Measurements from ENCODE around the gene RAB42. TPM values are rescaled to one million over a fixed set of nuclear protein-coding genes. Genes with fewer than 3 reads are reported as not detected.
"Not testable (repeated sequence)": the region's sequence is repeated elsewhere in the genome, so short reads cannot be mapped to it uniquely, and the experiment has no call there.

RAB42 gene
- 1 to 10 TPM; 2.6 to 3.9 (median 3.2) TPM for polyA plus RNA-seq (ENCODE audit: insufficient read length in 3 of 3)
- long read RNA-seq, donor 1, partial matches to known transcripts: 0 of 1 reads
- long read RNA-seq, donor 1, other reads (novel, unspliced or antisense): 0 of 1 reads
- long read RNA-seq, donor 2, partial matches to known transcripts: 0 of 2 reads
- long read RNA-seq, donor 2, other reads (novel, unspliced or antisense): 0 of 2 reads
- long read RNA-seq, donor 3: 0 reads
- long read RNA-seq, donor 4, partial matches to known transcripts: 0 of 1 reads
- long read RNA-seq, donor 4, other reads (novel, unspliced or antisense): 0 of 1 reads
- long read RNA-seq, donor 5: 0 reads
- long read RNA-seq, donor 6, partial matches to known transcripts: 27 of 57 reads
- long read RNA-seq, donor 6, other reads (novel, unspliced or antisense): 30 of 57 reads
- long read RNA-seq, donor 7, partial matches to known transcripts: 0 of 1 reads
- long read RNA-seq, donor 7, other reads (novel, unspliced or antisense): 0 of 1 reads
- long read RNA-seq, donor 8, partial matches to known transcripts: 0 of 2 reads
- long read RNA-seq, donor 8, other reads (novel, unspliced or antisense): 0 of 2 reads
- long read RNA-seq, donor 9, partial matches to known transcripts: 0 of 2 reads
- long read RNA-seq, donor 9, other reads (novel, unspliced or antisense): 0 of 2 reads
- long read RNA-seq, donor 10: 0 reads
- long read RNA-seq, donor 11, partial matches to known transcripts: 0 of 1 reads
- long read RNA-seq, donor 11, other reads (novel, unspliced or antisense): 0 of 1 reads
- long read RNA-seq, donor 12, partial matches to known transcripts: 37 of 69 reads
- long read RNA-seq, donor 12, other reads (novel, unspliced or antisense): 31 of 69 reads
- long read RNA-seq, donor 13: 0 reads
- long read RNA-seq, donor 14: 0 reads
- long read RNA-seq, donor 15, partial matches to known transcripts: 0 of 4 reads
- long read RNA-seq, donor 15, other reads (novel, unspliced or antisense): 0 of 4 reads
- long read RNA-seq, donor 16, partial matches to known transcripts: 0 of 1 reads
- long read RNA-seq, donor 16, other reads (novel, unspliced or antisense): 0 of 1 reads

GRCh38 chr1:28591708-28592320 is at the start of gene RAB42:
Gene RAB42, plus strand, starts transcription at chr1:28592265. Its CDS starts 247 bp downstream, at chr1:28592512.
- no peak for DNase-seq

DNA sequence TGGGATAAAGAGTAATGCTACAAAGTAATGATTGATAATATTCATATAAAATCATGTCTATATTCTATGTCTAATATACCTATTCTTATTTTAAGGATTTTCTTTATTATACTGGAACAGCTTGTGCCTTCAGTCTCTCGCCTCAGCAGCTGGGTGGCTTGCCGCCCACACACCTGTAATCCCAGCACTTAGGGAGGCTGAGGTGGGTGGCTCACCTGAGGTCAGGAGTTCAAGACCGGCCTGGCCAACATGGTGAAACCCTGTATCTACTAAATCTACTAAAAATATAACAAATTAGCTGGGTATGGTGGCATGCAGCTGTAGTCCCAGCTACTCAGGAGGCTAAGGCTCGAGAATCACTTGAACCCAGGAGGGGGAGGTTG is 46.8 kb upstream of the RAB42 start:
- no peak for DNase-seq

- DNase-seq: no peak
These were observed 43.7 kb upstream of the RAB42 start for GRCh38 chr1:28548318-28548717.

DNA sequence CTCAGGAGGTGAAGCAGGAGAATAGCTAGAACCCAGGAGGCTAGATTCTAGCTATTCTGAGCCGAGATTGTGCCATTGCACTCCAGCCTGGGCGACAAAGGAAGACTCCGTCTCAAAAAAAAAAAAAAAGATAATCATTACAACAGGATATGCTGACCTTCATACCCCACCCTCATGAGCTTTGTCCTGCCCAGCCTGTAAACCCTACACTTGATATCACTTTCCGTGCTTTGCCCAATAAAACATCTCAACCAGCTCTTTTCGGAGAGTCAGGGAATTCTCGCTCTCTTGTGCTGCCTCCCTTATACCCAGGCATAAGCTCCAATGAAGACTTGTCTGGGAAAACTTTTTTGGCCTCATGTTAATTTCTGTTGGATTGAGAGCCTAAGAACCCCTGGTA is 40.7 kb upstream of the RAB42 start:
- no peak for DNase-seq

GRCh38 chr1:28552758-28553663 is 39.1 kb upstream of the RAB42 start, which contains the start of gene TRNAU1AP:
Gene TRNAU1AP, plus strand, starts transcription at chr1:28553085. Its CDS starts 26 bp downstream, at chr1:28553111.
- DNase-seq: peak; percentile 97

GRCh38 chr1:28560886-28561285 is 31.2 kb upstream of the RAB42 start:
- DNase-seq: no peak

GRCh38 chr1:28564310-28564709 is 27.8 kb upstream of the RAB42 start:
- DNase-seq: no peak

GRCh38 chr1:28565040-28565439 is 27.0 kb upstream of the RAB42 start:
- no peak for DNase-seq

DNA sequence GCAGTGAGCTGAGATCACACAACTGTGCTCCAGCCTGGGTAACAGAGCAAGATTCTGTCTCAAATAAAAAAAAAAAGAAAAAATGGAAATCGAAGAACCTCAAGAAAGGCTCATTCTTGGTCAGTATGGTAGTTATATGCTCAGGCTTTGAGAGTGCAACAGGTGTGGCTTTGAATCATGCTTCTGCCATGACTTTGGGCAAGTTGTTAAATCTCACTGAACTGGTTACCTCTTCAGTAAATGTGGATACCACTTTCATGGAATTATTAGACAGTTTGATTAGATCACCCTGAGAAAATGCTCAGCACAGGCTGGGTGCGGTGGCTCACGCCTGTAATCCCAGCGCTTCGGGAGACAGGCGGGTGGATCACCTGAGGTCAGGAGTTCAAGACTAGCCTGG is 26.3 kb upstream of the RAB42 start:
- no peak for DNase-seq

GRCh38 chr1:28566931-28567330 is 25.1 kb upstream of the RAB42 start:
- no peak for DNase-seq

DNA sequence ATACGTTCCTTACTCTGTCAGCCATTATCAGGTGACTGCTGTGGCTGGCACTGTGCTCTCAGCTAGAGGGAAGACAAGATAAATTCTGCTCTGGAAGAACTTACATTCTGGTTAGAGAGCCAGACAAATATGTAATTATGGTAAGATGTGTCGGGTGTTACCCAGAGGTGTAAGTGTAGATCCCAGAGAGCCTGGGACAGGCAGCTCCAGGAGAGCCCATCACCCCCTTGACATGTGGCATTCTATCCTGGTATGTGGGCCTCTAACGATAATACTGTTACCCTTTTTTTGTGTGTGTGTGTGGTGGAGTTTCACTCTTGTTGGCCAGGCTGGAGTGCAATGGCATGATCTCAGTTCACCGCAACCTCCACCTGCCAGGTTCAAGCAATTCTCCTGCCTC is 20.2 kb upstream of the RAB42 start:
- no peak for DNase-seq

DNA sequence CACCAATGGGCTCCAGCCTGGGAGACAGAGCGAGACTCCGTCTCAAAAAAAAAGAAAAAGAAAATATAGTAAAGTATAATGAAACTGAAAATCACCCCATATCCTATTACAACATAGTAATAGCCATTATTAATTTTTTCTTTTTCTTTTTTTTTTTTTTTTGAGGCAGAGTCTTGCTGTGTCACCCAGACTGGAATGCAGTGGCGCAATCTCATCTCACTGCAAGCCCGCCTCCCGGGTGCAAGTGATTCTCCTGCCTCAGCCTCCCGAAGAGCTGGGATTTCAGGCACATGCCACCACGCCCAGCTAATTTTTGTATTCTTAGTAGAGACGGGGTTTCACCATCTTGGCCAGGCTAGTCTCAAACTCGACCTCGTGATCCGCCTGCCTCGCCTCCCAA is 19.2 kb upstream of the RAB42 start:
- not testable (repeated sequence) for DNase-seq

DNA sequence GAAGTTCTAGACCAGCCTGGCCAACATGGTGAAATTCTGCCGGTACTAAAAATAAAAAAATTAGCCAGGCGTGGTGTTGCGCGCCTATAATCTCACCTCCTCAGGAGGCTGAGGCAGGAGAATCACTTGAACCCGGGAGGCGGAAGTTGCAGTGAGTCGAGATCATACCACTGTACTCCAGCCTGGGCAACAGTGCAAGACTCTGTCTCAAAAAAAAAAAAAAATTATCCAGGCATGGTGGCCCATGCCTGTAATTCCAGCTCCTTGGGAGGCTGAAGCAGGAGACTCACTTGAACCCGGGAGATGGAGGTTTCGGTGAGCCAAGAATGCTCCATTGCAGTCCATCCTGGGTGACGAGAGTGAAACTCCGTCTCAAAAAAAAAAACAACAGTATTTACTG is 18.5 kb upstream of the RAB42 start:
- DNase-seq: no peak

DNA sequence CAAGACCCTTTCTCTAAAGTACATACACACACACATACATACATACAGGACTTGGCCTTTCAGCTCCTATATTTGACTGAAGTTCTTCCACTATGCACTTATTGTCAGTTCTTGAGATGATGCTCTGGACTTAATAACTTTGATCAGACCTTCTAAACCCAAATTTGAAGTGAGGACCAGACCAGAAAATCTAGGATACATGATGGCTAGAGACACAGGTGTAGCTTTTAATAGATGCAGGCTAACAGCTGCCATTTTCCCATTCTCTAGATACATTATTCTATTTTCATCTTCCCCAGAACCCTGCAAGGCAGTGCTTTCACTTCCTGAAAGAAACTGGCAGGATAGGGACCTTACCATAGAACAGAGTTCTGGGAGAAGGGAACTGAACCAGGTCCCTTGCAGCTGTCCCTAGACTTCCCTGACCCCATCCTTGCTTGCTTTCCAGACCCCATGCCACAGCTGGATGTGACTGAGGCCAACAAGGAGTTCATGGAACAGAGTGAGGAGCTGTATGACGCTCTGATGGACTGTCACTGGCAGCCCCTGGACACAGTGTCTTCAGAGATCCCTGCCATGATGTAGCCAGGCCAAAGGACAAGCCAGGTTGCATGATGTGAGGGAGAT is 14.9 kb upstream of the RAB42 start:
- DNase-seq: no peak

GRCh38 chr1:28577738-28578536 is 14.1 kb upstream of the RAB42 start:
- no peak for DNase-seq

GRCh38 chr1:28578696-28579218 is 13.3 kb upstream of the RAB42 start:
- no peak for DNase-seq

DNA sequence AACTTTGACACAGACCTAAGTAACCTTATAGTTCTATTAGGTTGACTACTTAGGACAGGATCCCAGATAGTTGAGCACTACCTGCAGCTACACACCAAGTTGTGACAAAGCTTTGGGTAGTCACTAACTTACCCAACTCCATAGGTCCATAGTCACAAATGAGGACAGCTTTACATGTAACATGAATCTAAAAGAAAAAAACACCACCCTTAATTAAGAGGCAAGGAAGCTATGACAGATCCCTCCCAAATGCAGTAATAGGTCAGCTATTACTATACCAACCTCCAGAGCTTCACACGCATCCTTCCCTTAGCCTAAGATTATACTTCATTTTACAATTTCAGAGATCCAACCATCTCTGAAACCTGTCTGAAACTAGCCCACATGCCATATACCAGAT is 12.7 kb upstream of the RAB42 start:
- DNase-seq: no peak

DNA sequence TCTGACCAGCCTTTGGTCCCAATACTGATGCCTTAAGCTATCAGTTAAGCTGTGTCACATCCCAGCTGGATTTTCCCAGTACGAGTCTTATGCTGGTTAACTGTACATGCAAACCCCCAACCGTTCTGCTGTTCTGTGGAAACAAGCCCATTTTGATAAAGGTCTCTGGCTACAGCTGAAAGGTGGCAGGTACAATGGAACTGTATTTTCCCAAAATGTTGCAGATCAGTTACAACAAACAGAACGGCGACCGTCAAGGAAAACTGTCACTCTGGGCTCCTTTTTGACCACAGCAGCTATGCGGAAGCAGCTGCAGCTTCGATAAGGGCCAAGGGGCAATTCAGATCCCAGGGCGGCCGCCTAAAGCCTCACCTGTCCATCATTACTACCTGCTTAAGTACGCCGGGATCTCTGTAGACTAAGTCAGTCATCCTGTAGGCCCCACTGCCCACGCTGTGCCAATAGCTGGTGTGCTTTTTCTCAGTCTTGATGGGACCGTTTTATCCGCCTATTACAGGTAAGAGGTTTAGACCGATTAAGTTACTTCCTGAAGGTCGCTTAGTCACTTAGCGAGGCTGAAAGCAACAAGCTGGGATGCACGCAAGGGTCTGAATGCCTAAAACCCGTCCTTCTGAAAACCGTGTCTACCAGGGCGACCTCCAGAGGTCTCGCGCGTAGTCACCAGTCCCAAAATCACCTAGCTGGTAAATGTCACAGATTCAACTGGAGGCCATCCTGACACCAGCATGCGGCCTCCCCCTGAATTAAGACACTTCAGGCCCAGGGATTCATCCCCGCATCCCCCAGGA is 11.1 kb upstream of the RAB42 start:
- peak; percentile 40 for DNase-seq
